ENCODE results near the gene FEM1B. TPM values are rescaled to one million over a fixed set of nuclear protein-coding genes. Genes with fewer than 3 reads are reported as not detected.

FEM1B gene
- total RNA-seq, 1 donor from 2014 or later: 48.9 TPM

DNA sequence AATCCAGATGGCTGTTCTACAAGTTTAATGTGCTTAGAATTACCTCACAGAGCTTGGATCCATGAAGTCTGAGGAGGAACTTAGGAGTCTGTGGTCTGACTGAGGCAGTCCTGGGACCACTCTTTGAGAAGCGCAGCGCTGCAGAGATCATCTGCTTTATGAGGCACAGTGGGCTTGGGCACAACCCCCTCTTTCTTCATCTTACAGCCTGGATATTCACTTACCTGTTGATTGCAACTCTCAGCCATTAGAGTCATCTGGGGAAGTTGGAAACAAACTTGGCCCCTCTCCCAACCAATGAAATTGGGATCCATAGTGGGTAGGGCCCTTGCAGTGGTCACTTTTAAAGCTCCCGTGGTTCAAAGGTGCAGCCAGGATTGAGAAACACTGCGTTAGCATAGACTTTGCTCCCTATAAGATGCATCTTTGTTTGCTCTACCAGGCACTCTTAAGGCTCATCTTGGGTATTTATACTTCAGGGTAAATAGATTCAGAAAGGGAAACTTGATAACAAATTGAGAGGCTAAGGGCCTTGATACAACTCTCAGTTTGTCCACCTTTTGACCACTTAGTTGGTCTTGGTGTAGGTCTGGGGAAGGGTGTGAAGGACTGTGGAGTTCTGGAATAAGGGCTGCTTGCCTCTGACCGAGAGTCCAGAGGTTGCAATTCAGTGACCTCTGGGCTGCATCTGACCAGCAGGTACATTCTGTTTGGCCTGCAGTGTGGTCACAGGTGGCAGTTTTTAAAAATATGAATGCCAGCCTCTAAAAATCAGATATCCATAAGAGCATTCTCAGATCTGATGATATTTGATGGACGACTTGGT lies 22.8 kb downstream of the FEM1B start:
- intact Hi-C loops (cut with DNase I): no loop called here

DNA sequence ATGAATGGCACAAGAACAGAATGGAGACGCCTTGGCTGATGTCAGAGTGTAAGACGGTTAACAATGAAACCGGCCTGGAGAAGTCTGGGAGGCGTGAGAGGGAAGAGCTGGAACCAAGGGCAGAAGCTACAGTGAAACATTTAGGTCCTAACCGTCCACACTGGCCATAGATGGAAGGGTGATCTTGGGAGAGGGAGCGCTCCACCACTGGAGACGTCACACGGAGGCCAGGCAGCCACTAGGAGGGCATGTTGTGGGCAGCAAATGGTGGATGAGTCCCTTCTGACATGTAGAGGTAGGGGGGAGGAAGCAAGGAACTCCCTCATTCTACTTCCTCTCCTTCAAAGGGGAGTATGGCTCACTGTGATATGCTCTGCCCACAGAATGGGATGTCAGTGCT lies 23.8 kb downstream of the FEM1B start:
- intact Hi-C loops (cut with DNase I): no loop called here
- ATAC-seq: no peak
- DNase-seq (ENCODE audit: missing footprints): no peak

More for the DNA sequence above, 22.8 kb downstream of the FEM1B start:
- ATAC-seq (no peak), DNase-seq (ENCODE audit: missing footprints) (no peak)

DNA sequence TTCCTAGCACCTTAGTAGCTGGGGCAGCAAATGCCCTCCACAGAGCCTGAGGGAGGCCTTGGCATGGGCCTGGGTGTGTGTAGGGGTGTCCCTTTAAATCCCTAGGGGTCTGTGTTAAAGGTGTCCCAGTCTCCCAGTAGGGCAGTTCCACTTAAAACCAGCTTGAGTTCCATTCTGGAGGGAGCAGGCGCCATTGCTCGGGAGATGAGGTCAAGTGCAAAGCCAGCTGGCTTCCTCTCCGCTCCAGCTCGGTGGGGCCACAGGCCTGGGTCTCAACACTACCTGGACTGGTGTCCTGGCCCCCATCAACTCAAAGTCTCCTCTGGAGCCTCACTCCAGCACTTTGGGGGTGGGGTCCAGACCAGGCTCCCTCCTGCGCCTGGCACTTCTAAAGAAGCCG lies 25.2 kb downstream of the FEM1B start:
- no peak for DNase-seq (ENCODE audit: missing footprints)
- intact Hi-C loops (cut with DNase I): no loop called here
- no peak for ATAC-seq

DNA sequence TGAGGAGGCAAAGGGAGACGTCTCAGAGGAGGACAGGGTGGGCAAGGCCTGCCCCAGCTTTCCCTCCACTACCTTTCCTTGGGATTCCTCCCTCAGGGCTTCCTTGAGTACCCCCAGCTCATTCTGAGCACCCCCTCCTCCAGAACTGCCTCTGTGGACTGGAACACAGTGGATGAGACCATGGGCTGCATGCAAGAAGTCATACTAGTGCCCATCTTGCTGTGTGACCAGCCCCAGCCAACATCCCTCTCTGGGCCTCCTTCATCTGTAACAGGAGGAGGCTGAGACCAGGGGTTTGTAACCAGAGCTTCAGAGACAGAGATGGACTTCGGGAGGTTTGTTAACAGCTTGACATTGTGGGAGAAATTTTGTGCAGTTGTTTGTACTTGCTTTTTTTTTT lies 25.6 kb downstream of the FEM1B start:
- ATAC-seq: no peak
- intact Hi-C loops (cut with DNase I): no loop called here
- DNase-seq (ENCODE audit: missing footprints): no peak

DNA sequence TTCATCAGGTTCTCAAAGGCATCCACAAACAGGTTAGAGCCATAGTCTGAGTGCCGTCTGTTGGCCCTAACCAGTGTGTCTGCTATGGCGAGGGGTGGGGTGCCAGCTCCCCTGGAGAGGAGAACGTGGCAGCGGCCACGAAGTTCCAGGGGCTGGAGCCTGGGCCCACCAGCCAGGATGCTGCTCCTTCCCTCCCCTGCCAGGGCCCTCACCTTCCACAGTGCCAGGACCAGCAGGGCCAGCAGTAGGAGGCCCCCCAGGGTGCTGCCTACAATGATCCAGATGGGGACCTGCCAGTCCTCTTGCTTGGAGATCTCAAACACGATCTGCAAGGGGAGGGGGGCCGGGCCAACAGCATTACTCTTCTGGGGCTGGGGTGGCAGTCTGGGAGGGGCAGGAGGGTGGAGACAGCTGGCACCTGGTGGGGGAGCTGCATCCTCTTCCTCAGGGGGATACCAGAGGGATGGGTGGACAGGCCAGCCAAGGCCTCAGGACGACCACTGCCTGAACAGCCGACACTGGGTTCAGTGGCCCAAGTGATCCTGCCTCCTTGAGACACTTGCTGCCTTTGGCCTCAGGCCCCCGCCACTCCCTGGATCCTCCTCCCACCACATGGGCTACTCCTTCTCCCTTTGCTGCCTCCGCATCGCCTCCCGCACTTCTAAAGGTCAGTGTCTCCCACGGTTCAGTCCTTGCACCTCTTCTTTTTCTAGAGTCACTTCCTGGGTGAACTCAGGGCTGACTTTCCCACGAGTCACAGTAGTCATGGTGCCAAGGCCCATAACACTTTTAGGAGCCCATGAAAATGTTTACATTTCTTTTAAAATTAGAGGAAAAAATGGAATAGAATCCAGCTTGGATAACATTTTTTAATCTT lies 26.3 kb downstream of the FEM1B start:
- ATAC-seq (no peak), DNase-seq (ENCODE audit: missing footprints) (no peak)
- intact Hi-C loops (cut with DNase I): no loop called here

DNA sequence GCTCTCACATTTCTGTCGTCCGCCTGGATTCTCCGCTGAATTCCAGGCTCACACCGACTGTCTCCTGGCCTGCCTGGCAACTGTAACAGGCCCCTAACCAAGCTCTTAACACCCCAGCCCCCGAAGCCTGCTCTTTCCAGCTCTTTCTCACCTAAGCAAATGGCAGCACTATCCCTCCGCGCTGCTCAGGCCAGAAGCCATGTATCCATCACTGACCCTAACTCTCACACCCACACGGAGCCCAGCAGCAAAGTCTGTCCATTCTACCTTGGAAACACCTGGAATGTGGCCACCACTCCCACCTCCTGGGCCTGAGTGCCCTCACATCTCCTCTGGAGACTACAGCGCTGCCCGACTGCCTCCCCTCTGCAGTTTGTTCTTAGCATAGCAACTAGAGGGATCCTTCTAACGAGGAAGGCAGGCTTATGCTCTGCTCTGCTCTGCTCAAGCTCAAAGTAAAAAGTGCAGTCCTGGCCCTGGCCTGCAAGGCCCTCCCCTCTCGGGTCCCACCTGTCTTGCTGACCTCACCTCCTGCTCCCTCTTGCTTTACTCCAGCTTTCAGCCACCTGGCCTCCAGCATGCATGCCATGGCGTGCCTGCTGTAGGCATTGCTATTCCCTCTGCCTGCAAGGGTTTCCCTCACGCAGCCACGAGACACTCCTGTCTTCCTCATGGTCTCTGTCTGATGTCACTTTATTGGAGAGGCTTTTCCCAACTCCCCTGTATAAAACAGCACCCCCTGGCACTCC lies 27.2 kb downstream of the FEM1B start:
- intact Hi-C loops (cut with DNase I): loop anchor here (5.0 kb wide), 1 partner anchor 52 kb away; no protein-coding TSS in a partner anchor
- ATAC-seq (no peak), DNase-seq (ENCODE audit: missing footprints) (no peak)

DNA sequence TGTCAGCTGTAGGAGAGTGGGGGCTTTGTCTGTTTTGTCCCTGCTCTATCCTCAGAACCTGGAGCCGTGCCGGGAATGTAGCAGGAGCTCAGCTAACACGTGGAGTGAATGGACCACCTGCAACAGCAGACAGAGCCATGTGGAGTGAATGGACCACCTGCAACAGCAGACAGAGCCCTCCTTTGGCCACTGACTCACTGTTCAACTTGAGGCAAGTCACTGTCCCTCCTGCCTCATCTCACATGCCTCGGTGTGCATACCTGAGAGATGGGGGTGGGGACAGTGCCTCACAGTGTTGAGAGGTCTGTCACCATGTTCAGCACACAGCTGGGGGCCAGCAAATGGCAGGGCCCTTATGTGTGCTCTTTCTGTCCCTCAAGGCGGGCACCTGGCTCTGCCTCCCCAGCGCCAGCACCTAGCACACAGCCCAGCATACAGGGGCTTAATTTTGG lies 27.9 kb downstream of the FEM1B start:
- intact Hi-C loops (cut with DNase I): loop anchor here (5.0 kb wide), 1 partner anchor 53 kb away; no protein-coding TSS in a partner anchor
- ATAC-seq (no peak), DNase-seq (ENCODE audit: missing footprints) (no peak)

DNA sequence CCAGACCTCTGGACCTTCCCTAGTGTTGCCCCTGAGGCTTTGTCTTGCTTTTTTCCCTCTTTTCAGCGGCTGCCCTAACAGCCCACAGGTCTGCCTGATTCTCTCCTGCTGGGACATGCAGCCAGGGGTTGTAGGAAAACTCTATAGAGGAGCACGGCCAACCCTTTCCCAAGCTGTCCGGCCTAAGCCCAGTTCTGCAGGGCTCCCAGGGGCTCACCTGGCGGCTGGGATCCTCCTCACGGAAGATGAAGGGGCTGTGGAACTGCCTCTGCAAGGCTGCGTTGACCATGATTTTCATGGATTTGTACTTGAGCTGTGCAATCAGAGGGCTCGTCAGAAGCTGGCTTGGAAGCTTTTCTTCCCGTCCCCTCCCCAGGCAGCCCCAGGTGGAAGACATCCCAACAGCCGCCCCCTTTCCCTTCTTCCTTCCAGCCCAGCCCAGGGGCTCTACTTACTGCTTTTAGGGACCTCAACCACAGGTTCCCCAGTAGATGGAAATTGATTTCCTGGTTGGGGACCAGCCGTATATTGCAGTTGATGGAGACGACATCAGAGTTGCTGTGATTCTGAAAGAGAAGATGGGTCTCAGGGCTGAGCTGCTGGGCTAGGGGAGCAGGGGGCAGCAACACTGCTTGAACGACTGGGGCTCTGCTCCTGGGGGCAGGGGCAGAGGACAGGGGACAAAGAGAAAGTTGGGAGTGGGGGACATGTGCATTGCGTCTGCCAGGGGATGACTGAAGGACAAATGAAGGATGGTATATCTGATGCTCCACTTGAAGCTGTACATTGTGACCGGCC lies 29.8 kb downstream of the FEM1B start:
- DNase-seq (ENCODE audit: missing footprints) (no peak), ATAC-seq (no peak)
- intact Hi-C loops (cut with DNase I): loop anchor here (2.0 to 5.0 kb wide), 2 partner anchors 55 to 65 kb away; no protein-coding TSS in a partner anchor

DNA sequence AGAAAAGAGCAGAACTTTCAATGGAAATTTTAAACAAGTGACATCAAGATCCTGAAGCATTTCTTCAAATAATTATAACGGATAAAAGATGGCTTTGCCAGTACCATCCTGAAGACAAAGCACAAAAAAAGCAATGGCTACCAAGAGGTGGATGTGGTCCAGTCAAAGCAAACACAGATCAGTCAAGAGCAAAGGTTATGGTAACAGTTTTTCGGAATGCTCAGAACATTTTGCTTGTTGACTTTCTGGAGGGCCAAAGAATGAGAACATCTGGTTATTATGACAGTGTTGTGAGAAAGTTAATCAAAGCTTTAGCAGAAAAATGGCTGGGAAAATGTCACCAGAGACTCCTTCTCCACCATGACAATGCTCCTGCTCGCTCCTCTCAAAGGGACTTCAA lies 31.5 kb downstream of the FEM1B start:
- intact Hi-C loops (cut with DNase I): loop anchor here (5.0 kb wide), 1 partner anchor 57 kb away; no protein-coding TSS in a partner anchor

DNA sequence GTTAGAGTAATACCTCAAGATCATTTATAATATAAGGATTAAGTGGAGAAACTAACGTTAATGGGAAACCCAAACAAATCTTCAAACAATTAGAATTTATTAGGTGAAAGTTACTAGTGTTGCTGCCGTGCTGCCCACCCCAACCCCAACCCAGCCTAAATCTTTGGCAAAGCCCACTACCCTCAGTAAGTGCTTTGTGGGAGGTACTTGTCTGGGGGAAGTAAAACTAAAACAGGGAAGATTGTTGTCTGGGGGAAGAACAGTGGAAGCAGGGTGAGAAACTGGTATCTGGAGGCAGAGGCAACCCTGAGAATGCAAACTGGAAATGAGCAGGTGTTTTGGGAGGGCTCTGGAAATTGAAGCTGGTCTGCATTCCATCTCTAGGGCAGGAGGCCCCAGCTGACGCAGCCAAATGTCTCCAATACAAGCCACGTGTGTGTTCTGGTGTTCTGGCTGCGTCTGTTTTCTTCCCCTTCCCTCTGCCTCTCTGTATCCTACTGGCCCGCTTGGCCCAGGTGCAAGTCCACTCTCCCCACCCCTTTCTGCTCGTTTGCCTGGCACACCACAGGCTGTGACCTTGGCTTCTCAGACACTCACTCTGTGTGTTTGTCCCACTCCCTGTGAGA lies 32.7 kb downstream of the FEM1B start:
- intact Hi-C loops (cut with DNase I): loop anchor here (2.0 kb wide), 1 partner anchor 25 kb away; no protein-coding TSS in a partner anchor
- ATAC-seq: peak; percentile 80
- no peak for DNase-seq (ENCODE audit: missing footprints)

More for the DNA sequence above, 31.5 kb downstream of the FEM1B start:
- DNase-seq (ENCODE audit: missing footprints) (no peak), ATAC-seq (no peak)

DNA sequence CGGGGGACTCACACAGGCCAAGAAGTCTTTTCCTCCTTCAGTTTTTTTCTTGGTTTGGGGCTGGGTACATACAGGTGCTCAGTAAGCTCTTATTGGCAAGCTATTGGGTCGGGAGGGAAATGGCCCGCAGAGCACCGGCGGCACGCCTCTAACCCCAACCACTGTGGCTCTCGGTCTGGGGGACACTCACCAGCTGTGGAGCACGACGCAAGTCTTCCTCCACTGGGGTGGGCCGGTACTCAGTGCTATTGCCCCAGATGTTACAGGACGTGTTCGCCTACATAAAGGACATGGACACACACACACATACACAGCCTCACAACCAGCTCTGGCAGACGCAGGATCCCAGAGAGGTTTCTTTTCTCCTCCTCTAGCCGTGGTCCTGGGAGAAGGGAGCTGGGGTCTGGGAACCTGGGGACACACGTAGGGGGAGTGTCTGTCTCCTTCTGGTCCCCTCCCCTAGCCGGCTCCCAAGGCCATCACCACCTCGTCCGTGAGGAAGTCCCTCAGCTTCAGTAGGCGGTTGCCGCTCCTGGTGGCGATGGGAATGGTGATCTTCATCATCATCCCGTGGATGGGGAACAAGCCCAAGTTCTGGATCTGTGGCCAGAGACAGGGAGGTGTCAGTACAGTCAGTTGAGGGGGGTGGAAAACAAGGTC lies 33.4 kb downstream of the FEM1B start:
- intact Hi-C loops (cut with DNase I): loop anchor here (2.0 kb wide), 1 partner anchor 24 kb away; no protein-coding TSS in a partner anchor
- no peak for ATAC-seq
- DNase-seq (ENCODE audit: missing footprints): no peak

DNA sequence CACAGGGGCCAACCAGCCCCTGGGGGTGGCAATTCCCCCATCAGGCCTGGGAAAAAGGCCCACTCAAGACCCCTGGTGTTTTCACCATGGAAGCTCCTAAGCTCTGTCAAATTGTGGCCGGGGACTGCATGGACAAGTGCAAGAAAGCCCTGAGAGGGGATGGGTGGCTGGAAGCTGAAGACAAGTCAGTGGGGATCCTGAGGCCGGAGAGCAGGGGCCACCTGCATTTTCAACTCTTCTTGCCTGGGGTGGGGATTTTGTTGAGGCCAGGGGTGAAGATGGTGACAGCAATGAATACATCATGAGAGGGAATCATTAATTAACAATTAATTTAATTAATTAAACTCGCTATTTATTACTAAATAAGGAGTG lies 33.9 kb downstream of the FEM1B start:
- intact Hi-C loops (cut with DNase I): loop anchor here (2.0 kb wide), 1 partner anchor 23 kb away; no protein-coding TSS in a partner anchor
- ATAC-seq (no peak), DNase-seq (ENCODE audit: missing footprints) (no peak)

DNA sequence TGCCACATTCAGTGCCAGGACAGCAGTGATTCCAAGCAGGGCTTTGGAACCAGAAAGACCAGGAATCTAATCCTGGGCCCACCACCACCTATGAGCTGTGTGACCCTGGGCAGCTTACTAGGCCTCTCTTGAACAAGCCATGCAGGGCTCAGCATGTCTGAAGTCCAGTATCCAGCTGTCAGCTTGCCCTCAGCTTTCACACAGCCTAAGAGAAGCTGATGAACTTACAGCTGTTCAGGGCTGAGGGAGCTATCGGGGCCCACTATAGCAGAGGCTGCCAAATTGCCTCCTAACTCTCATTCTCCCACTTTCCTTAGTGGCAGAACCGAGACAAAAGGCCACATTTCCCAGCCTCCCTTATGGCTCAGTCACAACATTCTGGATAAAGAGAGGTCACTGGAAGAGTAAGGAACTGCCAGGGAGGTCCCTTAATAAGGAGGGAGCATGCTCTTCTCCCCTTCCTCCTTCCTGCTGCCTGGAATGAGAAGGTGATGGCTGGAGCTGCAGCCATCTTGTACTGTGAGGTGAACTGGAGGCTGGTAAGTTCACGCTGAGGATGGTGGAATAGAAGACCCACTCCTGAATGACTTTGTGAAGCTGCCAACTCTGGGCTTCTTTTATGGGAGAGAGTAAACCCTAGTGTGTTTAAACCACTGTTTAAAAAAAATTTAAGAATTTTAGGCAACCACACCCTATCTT lies 34.5 kb downstream of the FEM1B start:
- ATAC-seq (no peak), DNase-seq (ENCODE audit: missing footprints) (no peak)
- intact Hi-C loops (cut with DNase I): loop anchor here (2.0 kb wide), 1 partner anchor 23 kb away; no protein-coding TSS in a partner anchor

DNA sequence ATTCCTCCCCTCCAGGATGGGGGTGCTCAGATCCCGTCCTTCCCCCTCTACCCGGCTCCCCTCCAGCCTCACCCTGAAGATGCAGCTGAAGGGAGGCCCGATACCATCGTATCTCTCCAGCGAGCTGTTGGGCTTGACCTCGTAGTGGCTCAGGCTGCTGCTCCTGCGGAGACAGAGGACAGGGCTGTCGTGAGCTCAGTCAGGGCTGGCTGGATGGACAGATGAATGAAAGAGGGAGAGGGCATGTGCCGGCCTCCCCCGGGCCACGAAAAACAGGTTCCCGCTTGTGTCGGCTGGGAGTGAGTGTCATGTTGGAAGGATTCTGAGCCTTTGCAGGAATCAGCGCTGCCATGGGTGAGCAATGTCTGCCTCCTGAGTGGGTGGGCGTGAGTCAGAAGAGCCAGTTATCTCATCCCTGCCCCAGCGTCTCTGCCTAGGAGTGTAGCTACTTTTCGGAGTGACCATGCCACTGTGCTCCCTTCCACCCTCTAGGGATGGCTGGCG lies 35.2 kb downstream of the FEM1B start:
- no peak for ATAC-seq
- DNase-seq (ENCODE audit: missing footprints): no peak
- intact Hi-C loops (cut with DNase I): no loop called here

DNA sequence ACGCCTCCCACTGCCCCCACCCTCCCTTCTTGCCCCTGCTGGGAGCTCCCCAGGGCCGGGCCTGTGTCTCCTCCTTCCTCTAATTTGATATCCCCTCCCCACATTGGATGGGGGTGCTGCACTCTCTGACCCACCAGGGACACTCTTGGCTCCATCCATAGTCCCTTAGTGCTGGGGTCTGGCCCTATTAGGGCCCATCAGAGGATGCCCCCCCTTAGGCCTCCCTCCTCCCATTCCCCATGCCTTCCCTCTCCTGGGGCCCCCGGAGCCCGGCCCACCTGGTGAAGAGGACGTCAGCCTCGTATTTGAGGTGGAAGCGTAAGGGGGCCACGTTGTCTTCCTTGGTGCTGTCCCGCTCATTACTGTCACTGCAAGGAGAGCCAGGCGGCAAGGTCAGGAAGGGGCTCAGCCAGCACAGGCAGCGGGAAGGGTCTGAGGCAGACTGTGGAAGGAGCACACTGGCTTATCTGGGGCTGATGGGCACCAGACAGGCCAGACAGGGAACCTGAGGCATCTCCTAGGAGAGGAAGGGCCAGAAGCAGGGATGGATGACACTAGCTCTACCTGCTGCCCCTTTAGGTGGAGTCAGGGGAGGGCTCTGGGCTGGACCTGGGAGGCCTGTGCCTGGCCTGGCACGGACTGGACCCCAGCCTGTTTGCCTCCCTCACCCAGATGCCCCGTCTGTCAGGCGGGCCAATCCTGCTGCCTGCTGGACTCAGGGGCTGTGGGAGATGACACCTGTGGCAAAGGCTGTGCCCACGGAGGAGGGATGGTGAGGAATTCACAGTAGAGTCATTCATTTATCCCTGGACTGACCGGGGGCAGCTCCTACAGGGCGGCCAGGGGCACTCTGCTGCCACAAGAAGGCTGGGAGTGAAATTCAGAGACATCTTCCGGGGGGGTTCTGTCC lies 36.2 kb downstream of the FEM1B start:
- ATAC-seq (no peak), DNase-seq (ENCODE audit: missing footprints) (no peak)
- intact Hi-C loops (cut with DNase I): no loop called here
